H1 (cell line): ENCODE results near the gene SHQ1. TPM values are rescaled to one million over a fixed set of nuclear protein-coding genes. Genes with fewer than 3 reads are reported as not detected.

Source experiments
- ASH2L ChIP-seq: fragments of 200-600, 300-600 bp; sonication (generic); IDR thresholded peaks from one replicate; pipeline ENCODE4 v1.7.1; 2017; ENCODE audit warnings: low read length
- ATF3 ChIP-seq: IDR thresholded peaks from 2 replicates; pipeline ENCODE4 v1.6.1; 2011; ENCODE audit warnings: low read depth, mild to moderate bottlenecking, low read length; ENCODE audit not compliant: insufficient read depth
- CHD7 ChIP-seq: fragments of 300-600 bp; sonication (generic); IDR thresholded peaks from 2 replicates; pipeline ENCODE4 v1.7.1; 2012; ENCODE audit warnings: low read length, moderate library complexity, mild to moderate bottlenecking, inconsistent platforms; ENCODE audit not compliant: insufficient replicate concordance
- E2F6 ChIP-seq: IDR thresholded peaks from 2 replicates; pipeline ENCODE4 v1.6.1; 2012; ENCODE audit warnings: inconsistent platforms
- EP300 ChIP-seq, 2 experiments: IDR thresholded peaks; 1 replicate in 1 of 2; 2 replicates in 1 of 2; pipeline ENCODE4 v1.6.1; 2011 to 2012; ENCODE audit warnings: low read depth in 2 of 2, low read length in 2 of 2, mild to moderate bottlenecking in 2 of 2, borderline replicate concordance in 1 of 2, inconsistent platforms in 1 of 2, moderate library complexity in 1 of 2
- NRF1 ChIP-seq: IDR thresholded peaks from 2 replicates; pipeline ENCODE4 v1.6.1; 2011; ENCODE audit warnings: mild to moderate bottlenecking, low read depth, low read length, improper control_type of control experiment
- POU5F1 ChIP-seq: IDR thresholded peaks from 2 replicates; pipeline ENCODE4 v1.6.1; 2011; ENCODE audit warnings: low read depth, mild to moderate bottlenecking, low read length, moderate library complexity
- RAD21 ChIP-seq, 2 experiments: IDR thresholded peaks in 1 of 2; conservative IDR thresholded peaks in 1 of 2; 2 replicates each; pipeline ENCODE4 v1.6.1; 2011; ENCODE audit warnings: low read depth in 2 of 2, low read length in 2 of 2, improper control_type of control experiment in 1 of 2, inconsistent platforms in 1 of 2, mild to moderate bottlenecking in 1 of 2, moderate library complexity in 1 of 2
- SP1 ChIP-seq: IDR thresholded peaks from 2 replicates; pipeline ENCODE4 v1.6.1; 2011; ENCODE audit warnings: low read depth, low read length
- SRF ChIP-seq: IDR thresholded peaks from 2 replicates; pipeline ENCODE4 v1.6.1; 2011; ENCODE audit warnings: mild to moderate bottlenecking, low read depth, low read length, moderate library complexity
- TAF1 ChIP-seq: IDR thresholded peaks from 2 replicates; pipeline ENCODE4 v1.6.1; 2011; ENCODE audit warnings: mild to moderate bottlenecking, low read depth, low read length
- polyA plus RNA-seq, 7 experiments: library from polyadenylated mRNA; depleted of rRNA in 3 of 7; stranded (reverse) in 5 of 7; unstranded in 2 of 7; fragments of >200 nt in 5 of 7; fragments of 200-250 nt in 2 of 7; gene quantifications; 1 replicate in 5 of 7; 2 replicates in 1 of 7; 4 replicates in 1 of 7; pipeline versions ENCODE4 v1.2.1 to v1.2.3, GENCODE V29; 2011 to 2013; ENCODE audit warnings: missing spikeins in 2 of 7, mixed read lengths in 2 of 7
- total RNA-seq: library from RNA; stranded (reverse); fragmentation: NEBNext Ultra II Directional; extraction: Animal tissue kit (Norgen Biotek cat#: 25700); gene quantifications from 2 replicates; pipeline ENCODE4 v1.2.1, GENCODE V29; 2021

SHQ1 gene
- total and polyA plus RNA-seq, 2 of the 8 experiments (the other 6 are each of a cell fraction or from before 2014, with no cell fraction given), result 10.7 to 34.4 TPM

GRCh38 chr3:72897758-72898007 is 49.4 kb upstream of the SHQ1 start (continued):
- TF ChIP-seq CHD7 (no peak), E2F6 (no peak), POU5F1 (no peak), ATF3 (no peak), EP300 (IDR thresholded peaks at IDR 0.05; ENCODE audit: borderline replicate concordance in 1 of 2, low read depth in 2 of 2, low read length in 2 of 2) (no peak), SP1 (no peak), RAD21 (IDR thresholded peaks at IDR 0.05 in 1 of 2, conservative IDR thresholded peaks at IDR 0.05 in 1 of 2; ENCODE audit: low read depth in 2 of 2, low read length in 2 of 2) (no peak), NRF1 (no peak), SRF (no peak), ASH2L (no peak), TAF1 (no peak)
